ENCODE results near the gene LIMCH1.
"Not testable (repeated sequence)": the region's sequence is repeated elsewhere in the genome, so short reads cannot be mapped to it uniquely, and the experiment has no call there.

LIMCH1 gene

GRCh38 chr4:41645728-41646390 is 107.9 kb downstream of the LIMCH1 start:
- no peak overlapping the region for H2AFZ ChIP-seq (ENCODE audit: low read depth, low read length)
- H3K9ac ChIP-seq (ENCODE audit: low read depth, low read length): no peak overlapping the region
- H4K20me1 ChIP-seq (ENCODE audit: insufficient read depth, low read length): no peaks in the 10 kb centered on the region
- no peak overlapping the region for H3K27ac ChIP-seq (ENCODE audit: low read length)
- H3K36me3 ChIP-seq (ENCODE audit: insufficient read depth, low read length): no peaks in the 10 kb centered on the region
- DNase-seq (no peak), ATAC-seq (ENCODE audit: insufficient read depth, low read depth) (no peak)
- no peak for TF ChIP-seq EZH2 (IDR thresholded peaks at IDR 0.05; ENCODE audit: borderline replicate concordance, low read depth, low read length, severe bottlenecking)
- TF ChIP-seq CTCF (IDR thresholded peaks at IDR 0.05; ENCODE audit: borderline replicate concordance, extremely low read depth, low read length, poor library complexity, severe bottlenecking): no peak
- H3K9me3 ChIP-seq (ENCODE audit: insufficient read depth, low read length, severe bottlenecking): no peaks in the 10 kb centered on the region
- peaks cover 3% of the 10 kb centered on the region for H3K27me3 ChIP-seq (ENCODE audit: insufficient read depth, low read length, poor library complexity)
- no peaks in the 10 kb centered on the region for H3K4me1 ChIP-seq (ENCODE audit: insufficient read depth, low read length)
- H3K4me3 ChIP-seq (ENCODE audit: low read depth in 1 of 2, low read length in 2 of 2): no peak overlapping the region
- H3K79me2 ChIP-seq (ENCODE audit: insufficient read depth, low read length): no peaks in the 10 kb centered on the region
- no peak overlapping the region for H3K4me2 ChIP-seq (ENCODE audit: insufficient read depth, low read length)

GRCh38 chr4:41646862-41647261 is 108.9 kb downstream of the LIMCH1 start:
- H3K79me2 ChIP-seq (ENCODE audit: insufficient read depth, low read length): no peaks in the 10 kb centered on the region
- H3K27ac ChIP-seq (ENCODE audit: low read length): no peak overlapping the region
- ATAC-seq (ENCODE audit: insufficient read depth, low read depth) (no peak), DNase-seq (no peak)
- no peaks in the 10 kb centered on the region for H4K20me1 ChIP-seq (ENCODE audit: insufficient read depth, low read length)
- no peak overlapping the region for H3K4me2 ChIP-seq (ENCODE audit: insufficient read depth, low read length)
- H3K36me3 ChIP-seq (ENCODE audit: insufficient read depth, low read length): no peaks in the 10 kb centered on the region
- no peaks in the 10 kb centered on the region for H3K27me3 ChIP-seq (ENCODE audit: insufficient read depth, low read length, poor library complexity)
- no peak overlapping the region for H2AFZ ChIP-seq (ENCODE audit: low read depth, low read length)
- H3K9me3 ChIP-seq (ENCODE audit: insufficient read depth, low read length, severe bottlenecking): no peaks in the 10 kb centered on the region
- H3K4me3 ChIP-seq (ENCODE audit: low read depth in 1 of 2, low read length in 2 of 2): no peak overlapping the region
- no peak for TF ChIP-seq EZH2 (IDR thresholded peaks at IDR 0.05; ENCODE audit: borderline replicate concordance, low read depth, low read length, severe bottlenecking)
- no peak for TF ChIP-seq CTCF (IDR thresholded peaks at IDR 0.05; ENCODE audit: borderline replicate concordance, extremely low read depth, low read length, poor library complexity, severe bottlenecking)
- H3K9ac ChIP-seq (ENCODE audit: low read depth, low read length): no peak overlapping the region
- H3K4me1 ChIP-seq (ENCODE audit: insufficient read depth, low read length): no peaks in the 10 kb centered on the region

- ATAC-seq (ENCODE audit: insufficient read depth, low read depth): no peak
- H3K27me3 ChIP-seq (ENCODE audit: insufficient read depth, low read length, poor library complexity): no peaks in the 10 kb centered on the region
Measured at GRCh38 chr4:41647383-41647782, 109.4 kb downstream of the LIMCH1 start.

GRCh38 chr4:41651150-41651549 is 113.2 kb downstream of the LIMCH1 start:
- H3K4me3 ChIP-seq (ENCODE audit: low read depth in 1 of 2, low read length in 2 of 2); ATAC-seq (ENCODE audit: insufficient read depth, low read depth); H3K27me3 ChIP-seq (ENCODE audit: insufficient read depth, low read length, poor library complexity); H3K9ac ChIP-seq (ENCODE audit: low read depth, low read length); H3K27ac ChIP-seq (ENCODE audit: low read length); H3K36me3 ChIP-seq (ENCODE audit: insufficient read depth, low read length); H3K4me1 ChIP-seq (ENCODE audit: insufficient read depth, low read length); H3K79me2 ChIP-seq (ENCODE audit: insufficient read depth, low read length); H4K20me1 ChIP-seq (ENCODE audit: insufficient read depth, low read length); H3K9me3 ChIP-seq (ENCODE audit: insufficient read depth, low read length, severe bottlenecking); H2AFZ ChIP-seq (ENCODE audit: low read depth, low read length); DNase-seq; H3K4me2 ChIP-seq (ENCODE audit: insufficient read depth, low read length): not testable (repeated sequence)

More at GRCh38 chr4:41647383-41647782, 109.4 kb downstream of the LIMCH1 start:
- H3K4me2 ChIP-seq (ENCODE audit: insufficient read depth, low read length): no peak overlapping the region
- no peaks in the 10 kb centered on the region for H3K4me1 ChIP-seq (ENCODE audit: insufficient read depth, low read length)
- no peaks in the 10 kb centered on the region for H4K20me1 ChIP-seq (ENCODE audit: insufficient read depth, low read length)
- no peak overlapping the region for H3K27ac ChIP-seq (ENCODE audit: low read length)
- no peak for DNase-seq
- TF ChIP-seq CTCF (IDR thresholded peaks at IDR 0.05; ENCODE audit: borderline replicate concordance, extremely low read depth, low read length, poor library complexity, severe bottlenecking): no peak
- TF ChIP-seq EZH2 (IDR thresholded peaks at IDR 0.05; ENCODE audit: borderline replicate concordance, low read depth, low read length, severe bottlenecking): no peak
- no peaks in the 10 kb centered on the region for H3K9me3 ChIP-seq (ENCODE audit: insufficient read depth, low read length, severe bottlenecking)
- no peak overlapping the region for H3K4me3 ChIP-seq (ENCODE audit: low read depth in 1 of 2, low read length in 2 of 2)
- no peak overlapping the region for H3K9ac ChIP-seq (ENCODE audit: low read depth, low read length)
- no peaks in the 10 kb centered on the region for H3K79me2 ChIP-seq (ENCODE audit: insufficient read depth, low read length)
- H3K36me3 ChIP-seq (ENCODE audit: insufficient read depth, low read length): no peaks in the 10 kb centered on the region
- H2AFZ ChIP-seq (ENCODE audit: low read depth, low read length): no peak overlapping the region

Measured in DND-41 (cell line).